ENCODE measurements around the gene IL20RA. TPM values are rescaled to one million over a fixed set of nuclear protein-coding genes. Genes with fewer than 3 reads are reported as not detected.

Gene IL20RA
- total and polyA plus RNA-seq, 2 of the 13 experiments (the other 11 are each of a cell fraction or from before 2014, with no cell fraction given), result not detected

- in situ Hi-C loops (cut with HindIII; ENCODE audit: extremely low pct_ligation_motif_present, low pct_unique_long_range_greater_than_20kb), result no loop called here
- no peaks in the 10 kb centered on the region for H3K4me1 ChIP-seq (ENCODE audit: insufficient read depth, low read length)
- ATAC-seq (no peak; the same call in 2 of the 3 replicates), FAIRE-seq (no peak), DNase-seq (ENCODE audit: low spot score) (peak; percentile 30)
- H3K27me3 ChIP-seq (ENCODE audit: control insufficient read depth in 1 of 2, insufficient read depth in 2 of 2, low read length in 2 of 2), result no peaks in the 10 kb centered on the region
- no peaks in the 10 kb centered on the region for H3K36me3 ChIP-seq (replicated peaks in 1 of 2; ENCODE audit: control insufficient read depth in 1 of 2, insufficient read depth in 2 of 2, low read length in 2 of 2)
- WGBS (ENCODE audit: low lambda C conversion rate), result 0% methylated on average over 2 of the region's 2 CpGs
- no peaks in the 10 kb centered on the region for H4K20me1 ChIP-seq (ENCODE audit: insufficient read depth, low read length)
- ChIA-PET POLR2A (no interaction called here), CTCF (ENCODE audit: low intra/inter-chr PET ratio, low total read pairs) (no interaction called here)
- TF ChIP-seq CENPX (CRISPR knock-in tag; IDR thresholded peaks at IDR 0.05) (no peak), NFE2 (CRISPR knock-in tag; IDR thresholded peaks at IDR 0.05) (no peak), EP300 (IDR thresholded peaks at IDR 0.05; ENCODE audit: low read depth in 2 of 2, low read length in 2 of 2) (peak in 1 of 2 experiments; percentile 18; a peak in 1 of 4 replicates), EP300 (CRISPR knock-in tag; IDR thresholded peaks at IDR 0.05; ENCODE audit: borderline replicate concordance) (no peak), TCF7 (IDR thresholded peaks at IDR 0.05; ENCODE audit: low read depth) (peak; percentile 44; the same call in 1 of the 2 replicates)
- H3K4me3 ChIP-seq (replicated peaks in 1 of 3; ENCODE audit: insufficient read depth in 1 of 3, low read depth in 2 of 3, low read length in 3 of 3), result no peak overlapping the region
- no peaks in the 10 kb centered on the region for H3K79me2 ChIP-seq (ENCODE audit: insufficient read depth, low read length)
- no TSS peak for BruUV-seq (replicated peaks)
- no peak overlapping the region for H3K9ac ChIP-seq (ENCODE audit: insufficient read depth, low read depth, low read length)
- H3K4me2 ChIP-seq (ENCODE audit: low read depth, low read length), result no peak overlapping the region
- H3K27ac ChIP-seq (ENCODE audit: extremely low read length, insufficient read depth, low read length), result no peak overlapping the region
- H2AFZ ChIP-seq (ENCODE audit: low read length), result no peak overlapping the region
- intact Hi-C loops (cut with micrococcal nuclease; ENCODE audit: unreplicated experiment), result no loop called here
- H3K9me3 ChIP-seq (ENCODE audit: low read length), result no peaks in the 10 kb centered on the region
Measured at GRCh38 chr6:137033828-137034227, 10.9 kb downstream of the IL20RA start.

- Histone ChIP-seq H3K79me2 (ENCODE audit: insufficient read depth, low read length) (no peaks in the 10 kb centered on the region), H3K9ac (ENCODE audit: insufficient read depth, low read depth, low read length) (no peak overlapping the region), H3K27me3 (ENCODE audit: control insufficient read depth in 1 of 2, insufficient read depth in 2 of 2, low read length in 2 of 2) (no peaks in the 10 kb centered on the region; a peak in 3 of 5 replicates), H3K36me3 (replicated peaks in 1 of 2; ENCODE audit: control insufficient read depth in 1 of 2, insufficient read depth in 2 of 2, low read length in 2 of 2) (no peaks in the 10 kb centered on the region), H4K20me1 (ENCODE audit: insufficient read depth, low read length) (no peaks in the 10 kb centered on the region), H3K4me1 (ENCODE audit: insufficient read depth, low read length) (no peaks in the 10 kb centered on the region), H3K9me3 (ENCODE audit: low read length) (no peaks in the 10 kb centered on the region), H3K27ac (ENCODE audit: extremely low read length, insufficient read depth, low read length) (no peak overlapping the region), H2AFZ (ENCODE audit: low read length) (no peak overlapping the region), H3K4me3 (replicated peaks in 1 of 3; ENCODE audit: insufficient read depth in 1 of 3, low read depth in 2 of 3, low read length in 3 of 3) (no peak overlapping the region), H3K4me2 (ENCODE audit: low read depth, low read length) (no peak overlapping the region)
- no peak for DNase-seq (ENCODE audit: low spot score)
- WGBS (ENCODE audit: low lambda C conversion rate), result 7% methylated on average over 3 of the region's 3 CpGs
- TF ChIP-seq ZNF556 (CRISPR knock-in tag; IDR thresholded peaks at IDR 0.05; ENCODE audit: borderline replicate concordance), result no peak
- no peak for TF ChIP-seq PRMT3 (CRISPR knock-in tag; IDR thresholded peaks at IDR 0.05; ENCODE audit: borderline replicate concordance, low read depth)
- TF ChIP-seq SIX4 (CRISPR knock-in tag; IDR thresholded peaks at IDR 0.05), result no peak
- ChIA-PET CTCF (ENCODE audit: low intra/inter-chr PET ratio, low total read pairs) (no interaction called here), POLR2A (no interaction called here)
- no peak for ATAC-seq
- FAIRE-seq, result no peak
- in situ Hi-C loops (cut with HindIII; ENCODE audit: extremely low pct_ligation_motif_present, low pct_unique_long_range_greater_than_20kb) (no loop called here), intact Hi-C loops (cut with micrococcal nuclease; ENCODE audit: unreplicated experiment) (no loop called here)
- BruUV-seq (replicated peaks), result no TSS peak
Measured at GRCh38 chr6:137031122-137031521, 13.6 kb downstream of the IL20RA start.
